ENCODE results near the gene TEX9.

GRCh38 chr15:56339594-56339993 lies 25.6 kb upstream of the TEX9 start:
- TF ChIP-seq POLR2AphosphoS5 (IDR thresholded peaks at IDR 0.05) (no peak), CTCF (IDR thresholded peaks at IDR 0.05) (no peak), EP300 (IDR thresholded peaks at IDR 0.05) (no peak), POLR2A (IDR thresholded peaks at IDR 0.05) (no peak)
